Gastroesophageal sphincter (tissue), 4 donors: ENCODE measurements around the gene TRPV6. TPM values are rescaled to one million over a fixed set of nuclear protein-coding genes. Genes with fewer than 3 reads are reported as not detected.

ENCODE experiments used
- ATAC-seq: fragments of 150-250 bp; one replicate; pipeline ENCODE4 v1.9.1; 2016; ENCODE audit warnings: mild to moderate bottlenecking, moderate library complexity
- H3K27ac ChIP-seq, 4 donors: fragments of 200-600 bp; sonication (generic) in 3 of 4; 1 replicate in 3 of 4; 2 replicates in 1 of 4; pipeline ENCODE4 v1.5.1; 2016 to 2019
- H3K27me3 ChIP-seq: fragments of 200-600 bp; sonication (generic); one replicate; pipeline ENCODE4 v1.5.1; 2019
- H3K36me3 ChIP-seq, 2 donors: fragments of 200-600 bp; sonication (generic); one replicate each; pipeline ENCODE4 v1.5.1; 2019; ENCODE audit warnings: control low read depth in 1 of 2
- H3K4me1 ChIP-seq, 3 donors: fragments of 200-600 bp; sonication (generic); 1 replicate in 2 of 3; 2 replicates in 1 of 3; pipeline ENCODE4 v1.5.1; 2016 to 2019; ENCODE audit warnings: control low read depth in 2 of 3
- H3K4me3 ChIP-seq, 2 donors: fragments of 200-600 bp; sonication (generic); one replicate each; pipeline ENCODE4 v1.5.1; 2019; ENCODE audit warnings: mild to moderate bottlenecking in 1 of 2, moderate library complexity in 1 of 2
- H3K9me3 ChIP-seq, 3 donors: fragments of 200-600 bp; sonication (generic); one replicate each; pipeline ENCODE4 v1.5.1; 2017 to 2019; ENCODE audit warnings: control low read depth in 2 of 3
- CTCF ChIP-seq, 4 experiments: fragments of 200-600 bp in 2 of 4; fragments of 450-650 bp in 2 of 4; sonication (generic) in 1 of 4; IDR thresholded peaks; one replicate each; pipeline ENCODE4 v1.5.1; 2017 to 2019; ENCODE audit warnings: antibody characterized with exemption in 4 of 4, mild to moderate bottlenecking in 2 of 4, moderate library complexity in 2 of 4
- EP300 ChIP-seq: sonication (generic); formaldehyde crosslinking; IDR thresholded peaks from one replicate; pipeline ENCODE4 v1.6.1; 2017; ENCODE audit warnings: antibody characterized with exemption, mild to moderate bottlenecking
- POLR2A ChIP-seq, 2 donors: fragments of 450-650 bp; IDR thresholded peaks; one replicate each; pipeline ENCODE4 v1.6.1; 2017; ENCODE audit warnings: antibody characterized with exemption in 2 of 2, mild to moderate bottlenecking in 2 of 2, moderate library complexity in 1 of 2
- POLR2AphosphoS5 ChIP-seq: sonication (generic); formaldehyde crosslinking; IDR thresholded peaks from one replicate; pipeline ENCODE4 v1.6.1; 2017; ENCODE audit warnings: antibody characterized with exemption
- WGBS, 2 donors: methylation state at CpG; one replicate each; pipeline ENCODE4 v1.1.5; 2018; ENCODE audit warnings: low coverage in 1 of 2; 5-methylcytosine and 5-hydroxymethylcytosine counted together
- total RNA-seq, 4 donors: library from RNA; depleted of rRNA; stranded (reverse); fragments of >200 nt; gene quantifications; one replicate each; pipeline ENCODE4 v1.1.0, GENCODE V29; 2016

TRPV6 gene
- total RNA-seq, 4 donors from 2014 or later, result 0.16 TPM; not detected in 3

GRCh38 chr7:142891490-142892082 is 6.0 kb upstream of the TRPV6 start:
- Histone ChIP-seq H3K36me3 (no peaks in the 10 kb centered on the region), H3K27ac (no peak overlapping the region), H3K4me1 (no peaks in the 10 kb centered on the region), H3K9me3 (no peaks in the 10 kb centered on the region), H3K4me3 (no peak overlapping the region), H3K27me3 (peaks cover 36% of the 10 kb centered on the region)
- WGBS, 2 donors, result 58 to 62% methylated on average over 4 to 5 of the region's 10 CpGs
- ATAC-seq, result no peak
- TF ChIP-seq POLR2AphosphoS5, result no peak
- no peak for TF ChIP-seq CTCF (IDR thresholded peaks at IDR 0.05)

DNA sequence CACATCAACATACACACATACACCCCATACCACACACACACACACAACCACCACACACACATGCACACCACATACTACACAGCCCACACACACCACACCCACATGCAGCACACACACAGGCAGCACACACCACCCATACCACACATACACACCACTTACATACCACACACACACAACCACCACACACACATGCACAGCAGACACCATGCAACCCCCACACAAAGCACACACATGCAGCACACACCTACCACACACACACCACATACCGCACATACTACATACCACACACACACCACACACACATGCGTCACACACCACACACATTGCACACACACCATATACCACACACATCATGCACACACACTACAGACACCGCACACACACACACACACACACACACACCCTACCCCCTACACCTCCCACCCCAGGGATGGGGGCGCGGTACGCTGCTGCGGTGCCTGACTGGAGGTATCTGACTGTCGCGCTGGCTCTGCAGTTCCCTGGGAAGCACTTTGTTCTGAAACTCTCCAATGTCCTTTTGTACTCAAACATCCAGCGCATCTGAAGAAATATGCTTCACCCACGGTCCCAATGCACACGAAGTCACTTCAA is 5.4 kb upstream of the TRPV6 start:
- Histone ChIP-seq H3K27ac (no peak overlapping the region), H3K27me3 (peaks cover 36% of the 10 kb centered on the region), H3K4me1 (no peaks in the 10 kb centered on the region), H3K9me3 (no peaks in the 10 kb centered on the region), H3K36me3 (no peaks in the 10 kb centered on the region), H3K4me3 (no peak overlapping the region)
- TF ChIP-seq POLR2A (IDR thresholded peaks at IDR 0.05) (no peak), POLR2AphosphoS5 (no peak), CTCF (IDR thresholded peaks at IDR 0.05) (no peak), EP300 (no peak)
- WGBS, 2 donors, result 60 to 79% methylated on average over 9 to 12 of the region's 12 CpGs
- ATAC-seq, result no peak

DNA sequence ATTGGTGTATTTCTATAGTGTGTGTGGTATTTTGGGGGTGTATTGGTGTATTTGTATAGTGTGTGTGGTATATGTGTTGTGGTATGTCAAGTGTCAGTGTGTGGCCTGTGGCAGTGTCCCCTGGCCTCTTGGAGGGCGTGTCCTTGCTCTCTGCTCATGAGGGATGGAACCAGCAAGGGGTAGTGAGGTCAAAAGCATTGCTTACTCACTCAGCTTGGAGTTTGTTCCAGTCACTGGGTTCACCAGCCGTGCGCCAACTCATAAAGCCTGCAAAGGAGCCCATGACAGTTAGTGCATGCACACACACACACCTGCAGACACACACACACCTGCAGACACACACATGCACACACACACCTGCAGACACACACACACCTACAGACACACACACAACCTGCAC is 4.3 kb upstream of the TRPV6 start:
- peaks cover 37% of the 10 kb centered on the region for H3K27me3 ChIP-seq
- WGBS, 2 donors, result no CpG with 5 or more reads among the region's 3 CpGs
- no peak overlapping the region for H3K27ac ChIP-seq
- TF ChIP-seq POLR2A (IDR thresholded peaks at IDR 0.05) (no peak), POLR2AphosphoS5 (no peak), CTCF (IDR thresholded peaks at IDR 0.05) (no peak), EP300 (no peak)
- no peaks in the 10 kb centered on the region for H3K9me3 ChIP-seq
- ATAC-seq, result no peak
- no peak overlapping the region for H3K4me3 ChIP-seq
- H3K4me1 ChIP-seq, result no peaks in the 10 kb centered on the region
- no peaks in the 10 kb centered on the region for H3K36me3 ChIP-seq

- Histone ChIP-seq H3K36me3 (no peaks in the 10 kb centered on the region), H3K9me3 (no peaks in the 10 kb centered on the region), H3K27ac (no peak overlapping the region), H3K4me3 (no peak overlapping the region), H3K27me3 (peaks cover 48% of the 10 kb centered on the region), H3K4me1 (no peaks in the 10 kb centered on the region)
- WGBS, 2 donors, result 89 to 96% methylated on average over 6 to 10 of the region's 12 CpGs
- TF ChIP-seq POLR2AphosphoS5 (no peak), CTCF (IDR thresholded peaks at IDR 0.05) (no peak), POLR2A (IDR thresholded peaks at IDR 0.05) (no peak), EP300 (no peak)
- ATAC-seq, result no peak
Observed at GRCh38 chr7:142887282-142888015, 1.9 kb upstream of the TRPV6 start.

DNA sequence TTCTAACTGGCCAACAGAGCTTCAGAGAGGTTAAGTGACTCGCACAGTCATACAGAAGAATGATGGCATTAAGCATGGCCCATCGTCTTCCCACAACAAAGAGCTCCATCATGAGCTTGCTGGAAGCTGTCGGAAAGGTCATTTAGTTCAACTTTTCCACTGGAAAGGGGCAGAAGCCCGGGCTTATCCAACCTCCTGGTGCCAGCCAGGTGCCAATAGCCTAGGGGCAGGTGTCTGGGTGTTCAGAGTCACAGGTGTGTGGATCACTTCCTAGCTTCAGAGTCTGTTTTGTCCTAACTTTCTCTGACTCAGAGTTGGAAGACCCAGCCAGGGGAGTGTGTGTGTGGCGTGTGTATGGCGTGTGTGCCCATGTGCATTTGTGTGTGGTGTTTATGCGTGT is 1.3 kb upstream of the TRPV6 start:
- TF ChIP-seq EP300 (no peak), POLR2AphosphoS5 (no peak), POLR2A (IDR thresholded peaks at IDR 0.05) (no peak), CTCF (IDR thresholded peaks at IDR 0.05) (no peak)
- H3K36me3 ChIP-seq, result no peaks in the 10 kb centered on the region
- no peak overlapping the region for H3K27ac ChIP-seq
- WGBS, 2 donors, result 48 to 68% methylated on average over 3 to 4 of the region's 7 CpGs
- no peak for ATAC-seq
- H3K4me1 ChIP-seq, result no peaks in the 10 kb centered on the region
- no peaks in the 10 kb centered on the region for H3K9me3 ChIP-seq
- peaks cover 49% of the 10 kb centered on the region for H3K27me3 ChIP-seq
- H3K4me3 ChIP-seq, result no peak overlapping the region
